ENCODE results near the gene CYP2C8. TPM values are rescaled to one million over a fixed set of nuclear protein-coding genes. Genes with fewer than 3 reads are reported as not detected.

Gene CYP2C8
- not detected in 2 replicates for total RNA-seq

GRCh38 chr10:95069286-95069685, at the start of gene CYP2C8:
Gene CYP2C8, minus strand, starts transcription at chr10:95069497. Its CDS starts 95 bp downstream, at chr10:95069402.

Other genes starting within 250 kb of the CYP2C8 start
- not detected in 2 replicates for gene CYP2C9, start 130.8 kb downstream of the CYP2C8 start, total RNA-seq
- not detected in 2 replicates for gene ACSM6, start 124.7 kb upstream of the CYP2C8 start, total RNA-seq
- 106 and 114 TPM in 2 replicates for gene PDLIM1, start 221.5 kb upstream of the CYP2C8 start, total RNA-seq

Data from mammary microvascular endothelial cell (primary cell).